Measurements from ENCODE around the gene MTARC1.
A peak's percentile ranks its signal among the peaks of the same experiment; 100 is the strongest.

The MTARC1 gene

DNA sequence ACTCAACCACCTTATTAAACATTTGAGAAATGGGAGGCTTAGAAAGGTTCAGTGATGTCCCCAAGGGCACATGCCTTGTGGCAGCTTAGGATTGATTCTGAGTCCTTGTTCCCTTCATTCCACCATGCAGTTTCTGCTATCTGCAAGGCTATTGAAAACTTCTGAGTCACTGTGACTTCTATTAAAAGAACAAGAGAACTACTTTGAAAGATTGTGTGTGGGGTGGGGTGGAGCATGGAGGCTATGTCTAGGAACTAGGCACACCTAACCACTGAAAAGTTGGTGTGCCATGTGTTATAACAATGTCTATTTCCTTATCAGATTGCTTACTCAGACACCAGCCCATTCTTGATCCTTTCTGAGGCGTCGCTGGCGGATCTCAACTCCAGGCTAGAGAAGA lies 10.8 kb downstream of the MTARC1 start:
- peaks cover 2% of the 10 kb centered on the region for H3K36me3 ChIP-seq (ENCODE audit: control insufficient read depth, insufficient read depth, low read length)
- H3K79me2 ChIP-seq (ENCODE audit: control insufficient read depth, insufficient read depth, low read length), result no peaks in the 10 kb centered on the region
- H3K79me1 ChIP-seq (ENCODE audit: low read length), result no peaks in the 10 kb centered on the region
- no peak overlapping the region for H2AK5ac ChIP-seq (ENCODE audit: low read length)
- H3K56ac ChIP-seq (ENCODE audit: low read length), result no peak overlapping the region
- H3K9ac ChIP-seq (ENCODE audit: low read length), result no peak overlapping the region
- H2BK120ac ChIP-seq (ENCODE audit: low read depth, low read length), result no peak overlapping the region
- H3K4me3 ChIP-seq (ENCODE audit: low read length), result no peak overlapping the region
- no peak overlapping the region for H3K4me2 ChIP-seq (ENCODE audit: low read length)
- H3K27me3 ChIP-seq (ENCODE audit: insufficient read depth, low read length, poor library complexity), result no peaks in the 10 kb centered on the region
- no peak overlapping the region for H2BK5ac ChIP-seq (ENCODE audit: low read length)
- H3K23ac ChIP-seq (ENCODE audit: low read length), result no peak overlapping the region
- no peak for DNase-seq
- H2BK15ac ChIP-seq (replicated peaks; ENCODE audit: low read depth), result no peak overlapping the region
- H3K4me1 ChIP-seq (ENCODE audit: control insufficient read depth, low read depth, low read length), result no peaks in the 10 kb centered on the region
- no peak overlapping the region for H3K4ac ChIP-seq (ENCODE audit: low read depth, low read length)
- WGBS (ENCODE audit: extremely low coverage, insufficient coverage, low lambda C conversion rate), result no CpG with 5 or more reads among the region's 3 CpGs
- no peak overlapping the region for H3K27ac ChIP-seq (ENCODE audit: low read depth, low read length)
- no peak overlapping the region for H3K18ac ChIP-seq (ENCODE audit: low read length)
- no peak overlapping the region for H4K8ac ChIP-seq (ENCODE audit: low read depth, low read length)
- H4K5ac ChIP-seq (ENCODE audit: low read length), result no peak overlapping the region

DNA sequence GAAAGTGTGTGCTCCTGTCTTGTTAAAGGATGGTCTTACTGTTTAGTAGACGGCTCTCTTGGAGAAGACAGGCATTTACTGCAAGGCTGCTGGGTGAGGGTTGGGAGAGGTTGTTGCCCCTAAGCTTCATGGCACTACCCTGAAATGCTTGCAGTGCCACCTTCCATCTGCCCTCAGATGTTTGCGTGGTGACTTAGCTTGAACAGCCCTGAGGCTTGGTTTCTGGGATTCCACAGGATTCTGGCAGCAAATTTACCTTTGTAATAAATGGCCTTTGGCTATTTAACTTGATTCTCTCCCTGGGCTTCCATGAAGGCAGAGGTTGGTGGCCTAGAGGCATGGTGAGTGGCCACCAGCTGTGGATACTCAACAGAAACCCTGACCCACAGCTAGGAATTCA lies 11.6 kb downstream of the MTARC1 start:
- Histone ChIP-seq H3K36me3 (ENCODE audit: control insufficient read depth, insufficient read depth, low read length) (peaks cover 2% of the 10 kb centered on the region), H3K27ac (ENCODE audit: low read depth, low read length) (no peak overlapping the region), H3K27me3 (ENCODE audit: insufficient read depth, low read length, poor library complexity) (no peaks in the 10 kb centered on the region), H3K79me1 (ENCODE audit: low read length) (no peaks in the 10 kb centered on the region), H3K4me1 (ENCODE audit: control insufficient read depth, low read depth, low read length) (no peaks in the 10 kb centered on the region), H3K23ac (ENCODE audit: low read length) (no peak overlapping the region), H4K5ac (ENCODE audit: low read length) (no peak overlapping the region), H2BK5ac (ENCODE audit: low read length) (no peak overlapping the region), H3K4me2 (ENCODE audit: low read length) (no peak overlapping the region), H2BK15ac (replicated peaks; ENCODE audit: low read depth) (no peak overlapping the region), H4K8ac (ENCODE audit: low read depth, low read length) (no peak overlapping the region), H2BK120ac (ENCODE audit: low read depth, low read length) (no peak overlapping the region), H3K4ac (ENCODE audit: low read depth, low read length) (no peak overlapping the region), H3K56ac (ENCODE audit: low read length) (no peak overlapping the region), H3K9ac (ENCODE audit: low read length) (no peak overlapping the region), H3K79me2 (ENCODE audit: control insufficient read depth, insufficient read depth, low read length) (no peaks in the 10 kb centered on the region), H3K4me3 (ENCODE audit: low read length) (no peak overlapping the region), H2AK5ac (ENCODE audit: low read length) (no peak overlapping the region), H3K18ac (ENCODE audit: low read length) (no peak overlapping the region)
- whole genome bisulfite sequencing (ENCODE audit: extremely low coverage, insufficient coverage, low lambda C conversion rate), result no CpG with 5 or more reads among the region's 2 CpGs
- DNase-seq, result no peak

DNA sequence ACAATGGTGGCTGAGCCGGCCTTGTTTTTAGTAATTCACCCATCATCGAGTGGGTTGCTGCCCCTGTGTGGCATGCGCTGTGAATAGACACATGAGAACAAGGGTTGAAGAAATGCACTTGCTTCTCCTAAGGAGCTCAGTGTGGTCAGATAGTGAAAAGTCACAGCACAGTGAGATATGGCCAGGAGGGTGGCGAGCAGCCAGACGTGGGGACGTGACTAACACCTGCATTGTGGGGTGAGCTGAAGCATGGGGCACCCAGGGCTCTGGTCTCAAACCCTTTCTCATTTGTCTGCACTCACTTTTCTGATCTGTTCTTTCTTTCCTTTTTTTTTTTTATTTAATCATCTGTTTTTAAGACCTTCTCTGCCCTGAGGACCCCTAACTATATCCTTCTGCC lies 13.5 kb downstream of the MTARC1 start:
- WGBS (ENCODE audit: extremely low coverage, insufficient coverage, low lambda C conversion rate), result no CpG with 5 or more reads among the region's 6 CpGs
- no peak overlapping the region for H2AK5ac ChIP-seq (ENCODE audit: low read length)
- no peak overlapping the region for H3K4ac ChIP-seq (ENCODE audit: low read depth, low read length)

DNA sequence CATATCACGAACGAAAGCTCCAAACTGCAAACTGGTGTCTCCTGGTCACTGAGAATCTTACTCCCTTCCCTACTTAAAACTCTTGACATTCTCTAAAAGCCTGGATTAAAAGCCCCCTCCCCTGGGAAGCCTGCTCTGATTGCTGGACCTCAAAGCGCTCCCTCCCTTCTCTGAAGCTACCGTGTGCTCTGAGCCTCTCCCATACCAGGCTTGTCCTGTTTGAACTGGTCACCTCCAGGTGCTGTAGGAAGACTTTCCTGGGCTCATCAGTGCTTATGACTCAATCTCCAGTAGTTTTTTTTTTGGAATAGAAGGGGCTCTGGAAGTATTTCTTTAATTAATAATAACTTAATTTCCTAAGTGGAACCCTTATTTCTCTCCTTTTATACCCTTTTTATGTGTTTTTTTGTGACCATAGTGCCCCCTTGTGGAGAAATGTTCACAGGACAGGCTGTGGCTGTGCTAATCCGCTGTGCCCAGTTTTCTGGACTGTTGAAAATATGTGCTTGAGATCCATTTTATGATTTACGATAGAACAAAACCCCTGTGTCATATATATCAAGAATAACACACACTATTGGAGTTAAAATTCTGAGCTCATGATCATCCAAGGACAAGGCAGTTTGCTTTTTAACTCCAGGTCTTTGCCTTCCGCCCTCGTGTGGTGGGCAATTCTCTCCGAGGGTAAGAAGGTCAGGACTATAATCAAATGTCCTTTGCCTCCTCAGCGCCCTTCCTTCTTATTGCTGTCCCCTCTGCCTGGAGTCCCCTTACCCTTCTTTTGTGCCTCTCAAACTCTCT lies 16.9 kb downstream of the MTARC1 start:
- H3K36me3 ChIP-seq (ENCODE audit: control insufficient read depth, insufficient read depth, low read length), result peaks cover 2% of the 10 kb centered on the region
- H4K8ac ChIP-seq (ENCODE audit: low read depth, low read length), result no peak overlapping the region
- H3K9ac ChIP-seq (ENCODE audit: low read length), result no peak overlapping the region
- H3K27me3 ChIP-seq (ENCODE audit: insufficient read depth, low read length, poor library complexity), result no peaks in the 10 kb centered on the region
- DNase-seq, result peak; percentile 49
- no peak overlapping the region for H2BK5ac ChIP-seq (ENCODE audit: low read length)
- no peaks in the 10 kb centered on the region for H3K79me1 ChIP-seq (ENCODE audit: low read length)
- H3K4me2 ChIP-seq (ENCODE audit: low read length), result no peak overlapping the region
- no peak overlapping the region for H3K27ac ChIP-seq (ENCODE audit: low read depth, low read length)
- H3K4me3 ChIP-seq (ENCODE audit: low read length), result no peak overlapping the region
- no peaks in the 10 kb centered on the region for H3K79me2 ChIP-seq (ENCODE audit: control insufficient read depth, insufficient read depth, low read length)
- H2AK5ac ChIP-seq (ENCODE audit: low read length), result no peak overlapping the region
- no peak overlapping the region for H3K18ac ChIP-seq (ENCODE audit: low read length)
- H3K4me1 ChIP-seq (ENCODE audit: control insufficient read depth, low read depth, low read length), result no peaks in the 10 kb centered on the region
- no CpG with 5 or more reads among the region's 10 CpGs for WGBS (ENCODE audit: extremely low coverage, insufficient coverage, low lambda C conversion rate)
- H4K5ac ChIP-seq (ENCODE audit: low read length), result no peak overlapping the region
- no peak overlapping the region for H3K56ac ChIP-seq (ENCODE audit: low read length)
- H3K23ac ChIP-seq (ENCODE audit: low read length), result no peak overlapping the region
- no peak overlapping the region for H2BK15ac ChIP-seq (replicated peaks; ENCODE audit: low read depth)
- no peak overlapping the region for H3K4ac ChIP-seq (ENCODE audit: low read depth, low read length)
- no peak overlapping the region for H2BK120ac ChIP-seq (ENCODE audit: low read depth, low read length)

More for the DNA sequence above, 13.5 kb downstream of the MTARC1 start:
- H4K8ac ChIP-seq (ENCODE audit: low read depth, low read length), result no peak overlapping the region
- no peak overlapping the region for H3K9ac ChIP-seq (ENCODE audit: low read length)
- no peaks in the 10 kb centered on the region for H3K27me3 ChIP-seq (ENCODE audit: insufficient read depth, low read length, poor library complexity)
- H3K4me3 ChIP-seq (ENCODE audit: low read length), result no peak overlapping the region
- H2BK15ac ChIP-seq (replicated peaks; ENCODE audit: low read depth), result no peak overlapping the region
- H2BK5ac ChIP-seq (ENCODE audit: low read length), result no peak overlapping the region
- H3K56ac ChIP-seq (ENCODE audit: low read length), result no peak overlapping the region
- DNase-seq, result no peak
- no peak overlapping the region for H3K27ac ChIP-seq (ENCODE audit: low read depth, low read length)
- no peaks in the 10 kb centered on the region for H3K79me2 ChIP-seq (ENCODE audit: control insufficient read depth, insufficient read depth, low read length)
- no peak overlapping the region for H3K18ac ChIP-seq (ENCODE audit: low read length)
- H3K36me3 ChIP-seq (ENCODE audit: control insufficient read depth, insufficient read depth, low read length), result peaks cover 2% of the 10 kb centered on the region
- no peak overlapping the region for H3K23ac ChIP-seq (ENCODE audit: low read length)
- H2BK120ac ChIP-seq (ENCODE audit: low read depth, low read length), result no peak overlapping the region
- no peak overlapping the region for H4K5ac ChIP-seq (ENCODE audit: low read length)
- no peaks in the 10 kb centered on the region for H3K79me1 ChIP-seq (ENCODE audit: low read length)
- no peaks in the 10 kb centered on the region for H3K4me1 ChIP-seq (ENCODE audit: control insufficient read depth, low read depth, low read length)
- H3K4me2 ChIP-seq (ENCODE audit: low read length), result no peak overlapping the region

DNA sequence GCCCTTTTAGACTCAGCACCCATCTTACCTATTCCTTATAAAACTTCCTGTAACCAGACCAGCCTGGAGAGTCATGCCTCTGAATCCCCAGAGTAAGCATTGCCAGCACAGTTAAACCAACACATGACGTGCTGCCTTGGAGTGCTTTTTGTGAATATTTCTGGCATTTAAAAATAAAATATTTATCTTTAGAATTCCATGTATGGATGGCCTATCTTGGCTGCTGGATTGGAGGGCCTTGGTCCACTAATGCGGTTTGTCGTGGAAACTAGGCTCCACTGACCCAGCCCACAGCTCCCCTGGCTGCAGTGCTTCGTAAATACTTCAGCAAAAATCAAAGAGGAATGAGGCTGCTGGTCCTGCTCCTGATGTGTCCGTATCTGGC lies 17.5 kb downstream of the MTARC1 start:
- DNase-seq, result no peak
- H3K56ac ChIP-seq (ENCODE audit: low read length), result no peak overlapping the region
- no peaks in the 10 kb centered on the region for H3K79me1 ChIP-seq (ENCODE audit: low read length)
- H3K4ac ChIP-seq (ENCODE audit: low read depth, low read length), result no peak overlapping the region
- H2AK5ac ChIP-seq (ENCODE audit: low read length), result no peak overlapping the region
- H3K9ac ChIP-seq (ENCODE audit: low read length), result no peak overlapping the region
- no peak overlapping the region for H3K18ac ChIP-seq (ENCODE audit: low read length)
- no peak overlapping the region for H4K5ac ChIP-seq (ENCODE audit: low read length)
- no CpG with 5 or more reads among the region's 5 CpGs for WGBS (ENCODE audit: extremely low coverage, insufficient coverage, low lambda C conversion rate)
- no peak overlapping the region for H3K4me2 ChIP-seq (ENCODE audit: low read length)
- no peak overlapping the region for H3K23ac ChIP-seq (ENCODE audit: low read length)
- H3K27ac ChIP-seq (ENCODE audit: low read depth, low read length), result no peak overlapping the region
- no peaks in the 10 kb centered on the region for H3K27me3 ChIP-seq (ENCODE audit: insufficient read depth, low read length, poor library complexity)
- H3K79me2 ChIP-seq (ENCODE audit: control insufficient read depth, insufficient read depth, low read length), result no peaks in the 10 kb centered on the region
- H2BK120ac ChIP-seq (ENCODE audit: low read depth, low read length), result no peak overlapping the region
- no peak overlapping the region for H4K8ac ChIP-seq (ENCODE audit: low read depth, low read length)
- no peak overlapping the region for H3K4me3 ChIP-seq (ENCODE audit: low read length)
- H2BK15ac ChIP-seq (replicated peaks; ENCODE audit: low read depth), result no peak overlapping the region
- peaks cover 2% of the 10 kb centered on the region for H3K36me3 ChIP-seq (ENCODE audit: control insufficient read depth, insufficient read depth, low read length)
- H3K4me1 ChIP-seq (ENCODE audit: control insufficient read depth, low read depth, low read length), result no peaks in the 10 kb centered on the region
- H2BK5ac ChIP-seq (ENCODE audit: low read length), result no peak overlapping the region

DNA sequence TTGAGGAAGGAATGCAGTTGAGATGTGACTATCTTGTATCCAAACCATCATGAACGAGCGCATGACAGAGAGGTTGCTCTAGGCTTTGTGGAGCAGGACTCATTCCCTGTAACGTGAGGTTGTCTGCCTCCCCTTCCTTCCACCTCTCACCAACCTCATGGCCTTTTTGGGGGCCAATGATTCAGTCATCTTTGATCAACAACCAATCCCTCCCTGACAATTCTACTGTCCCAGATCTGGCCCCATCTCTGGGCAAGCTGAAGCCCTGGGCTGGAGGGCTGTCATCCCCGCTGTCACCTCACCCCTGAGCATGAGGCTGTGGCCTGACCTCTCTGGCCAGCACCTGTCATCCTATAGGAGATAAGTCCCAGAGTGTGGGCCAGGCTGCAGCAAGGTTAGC lies 19.7 kb downstream of the MTARC1 start:
- Histone ChIP-seq H3K79me2 (ENCODE audit: control insufficient read depth, insufficient read depth, low read length) (no peaks in the 10 kb centered on the region), H2BK5ac (ENCODE audit: low read length) (no peak overlapping the region)
- DNase-seq, result no peak

More for the DNA sequence above, 19.7 kb downstream of the MTARC1 start:
- no peak overlapping the region for H2BK15ac ChIP-seq (replicated peaks; ENCODE audit: low read depth)
- no peaks in the 10 kb centered on the region for H3K27me3 ChIP-seq (ENCODE audit: insufficient read depth, low read length, poor library complexity)
- H2AK5ac ChIP-seq (ENCODE audit: low read length), result no peak overlapping the region
- no peak overlapping the region for H3K27ac ChIP-seq (ENCODE audit: low read depth, low read length)
- no peak overlapping the region for H2BK120ac ChIP-seq (ENCODE audit: low read depth, low read length)
- H3K4ac ChIP-seq (ENCODE audit: low read depth, low read length), result no peak overlapping the region
- no peaks in the 10 kb centered on the region for H3K79me1 ChIP-seq (ENCODE audit: low read length)
- no peak overlapping the region for H3K4me2 ChIP-seq (ENCODE audit: low read length)
- H3K9ac ChIP-seq (ENCODE audit: low read length), result no peak overlapping the region
- H4K8ac ChIP-seq (ENCODE audit: low read depth, low read length), result no peak overlapping the region
- no peak overlapping the region for H3K56ac ChIP-seq (ENCODE audit: low read length)
- no peak overlapping the region for H3K18ac ChIP-seq (ENCODE audit: low read length)
- no CpG with 5 or more reads among the region's 4 CpGs for WGBS (ENCODE audit: extremely low coverage, insufficient coverage, low lambda C conversion rate)
- no peak overlapping the region for H3K4me3 ChIP-seq (ENCODE audit: low read length)
- H3K4me1 ChIP-seq (ENCODE audit: control insufficient read depth, low read depth, low read length), result no peaks in the 10 kb centered on the region
- no peak overlapping the region for H3K23ac ChIP-seq (ENCODE audit: low read length)
- no peaks in the 10 kb centered on the region for H3K36me3 ChIP-seq (ENCODE audit: control insufficient read depth, insufficient read depth, low read length)
- H4K5ac ChIP-seq (ENCODE audit: low read length), result no peak overlapping the region
